ENCODE measurements around the gene CHPF2. TPM values are rescaled to one million over a fixed set of nuclear protein-coding genes. Genes with fewer than 3 reads are reported as not detected.

Gene CHPF2
- total RNA-seq, 1 donor from 2014 or later, result 84.7 TPM

GRCh38 chr7:151273651-151274390 is 41.5 kb downstream of the CHPF2 start:
- H3K27me3 Mint-ChIP-seq (ENCODE audit: low read depth, unreplicated experiment), result peaks cover 62% of the 10 kb centered on the region
- peaks cover 9% of the 10 kb centered on the region for H3K9me3 Mint-ChIP-seq (ENCODE audit: unreplicated experiment)
- H3K4me3 ChIP-seq (ENCODE audit: insufficient read depth, low read depth, low read length), result no peak overlapping the region
- DNase-seq (ENCODE audit: low read depth) (no peak), FAIRE-seq (no peak)
- no peak overlapping the region for H3K4me2 ChIP-seq (ENCODE audit: low read length)
- H3K4me1 ChIP-seq (ENCODE audit: insufficient read depth, low read length), result no peaks in the 10 kb centered on the region
- no peak overlapping the region for H3K27ac ChIP-seq (ENCODE audit: low read depth, low read length)
- H3K4me1 Mint-ChIP-seq (ENCODE audit: low read depth, unreplicated experiment), result no peaks in the 10 kb centered on the region
- no peaks in the 10 kb centered on the region for H3K36me3 ChIP-seq (ENCODE audit: insufficient read depth, low read length)
- no peak overlapping the region for H2AFZ ChIP-seq (ENCODE audit: low read depth, low read length)
- H4K20me1 ChIP-seq (ENCODE audit: insufficient read depth, low read length), result no peaks in the 10 kb centered on the region
- no peak for TF ChIP-seq EZH2 (IDR thresholded peaks at IDR 0.05; ENCODE audit: insufficient read depth, low read length)
- TF ChIP-seq CTCF (IDR thresholded peaks at IDR 0.05; ENCODE audit: insufficient read depth, low read depth, low read length), result no peak
- no peak overlapping the region for H3K9ac ChIP-seq (ENCODE audit: low read length)
- no peak overlapping the region for H3K27ac Mint-ChIP-seq (ENCODE audit: unreplicated experiment)
- peaks cover 7% of the 10 kb centered on the region for H3K36me3 Mint-ChIP-seq (ENCODE audit: low read depth, unreplicated experiment)
- H3K27me3 ChIP-seq (ENCODE audit: insufficient read depth, low read length), result no peaks in the 10 kb centered on the region
- H3K9me3 ChIP-seq (ENCODE audit: insufficient read depth, low read depth, low read length), result no peaks in the 10 kb centered on the region
- no peaks in the 10 kb centered on the region for H3K79me2 ChIP-seq (ENCODE audit: insufficient read depth, low read length)
- H3K4me3 Mint-ChIP-seq (ENCODE audit: unreplicated experiment), result no peak overlapping the region

- H3K4me3 ChIP-seq (ENCODE audit: insufficient read depth, low read depth, low read length), result no peak overlapping the region
- no peaks in the 10 kb centered on the region for H3K36me3 ChIP-seq (ENCODE audit: insufficient read depth, low read length)
- H3K36me3 Mint-ChIP-seq (ENCODE audit: low read depth, unreplicated experiment), result peaks cover 7% of the 10 kb centered on the region
- no peak overlapping the region for H3K4me2 ChIP-seq (ENCODE audit: low read length)
- no peaks in the 10 kb centered on the region for H4K20me1 ChIP-seq (ENCODE audit: insufficient read depth, low read length)
- no peak overlapping the region for H3K27ac ChIP-seq (ENCODE audit: low read depth, low read length)
- no peaks in the 10 kb centered on the region for H3K4me1 Mint-ChIP-seq (ENCODE audit: low read depth, unreplicated experiment)
- DNase-seq (ENCODE audit: low read depth) (no peak), FAIRE-seq (no peak)
- TF ChIP-seq EZH2 (IDR thresholded peaks at IDR 0.05; ENCODE audit: insufficient read depth, low read length) (no peak), CTCF (IDR thresholded peaks at IDR 0.05; ENCODE audit: insufficient read depth, low read depth, low read length) (no peak)
- H3K27me3 ChIP-seq (ENCODE audit: insufficient read depth, low read length), result no peaks in the 10 kb centered on the region
- H3K9me3 ChIP-seq (ENCODE audit: insufficient read depth, low read depth, low read length), result no peaks in the 10 kb centered on the region
- no peak overlapping the region for H3K27ac Mint-ChIP-seq (ENCODE audit: unreplicated experiment)
- peaks cover 61% of the 10 kb centered on the region for H3K27me3 Mint-ChIP-seq (ENCODE audit: low read depth, unreplicated experiment)
- H3K4me1 ChIP-seq (ENCODE audit: insufficient read depth, low read length), result no peaks in the 10 kb centered on the region
- H3K4me3 Mint-ChIP-seq (ENCODE audit: unreplicated experiment), result no peak overlapping the region
- no peak overlapping the region for H3K9ac ChIP-seq (ENCODE audit: low read length)
- H3K9me3 Mint-ChIP-seq (ENCODE audit: unreplicated experiment), result peaks cover 10% of the 10 kb centered on the region
- H2AFZ ChIP-seq (ENCODE audit: low read depth, low read length), result no peak overlapping the region
- H3K79me2 ChIP-seq (ENCODE audit: insufficient read depth, low read length), result no peaks in the 10 kb centered on the region
Measured at GRCh38 chr7:151274396-151274795, 42.1 kb downstream of the CHPF2 start.
